Keratinocyte (primary cell): ENCODE results near the gene MOCS1. TPM values are rescaled to one million over a fixed set of nuclear protein-coding genes. Genes with fewer than 3 reads are reported as not detected.

Experiments used
- DNase-seq: peaks from one replicate; pipeline ENCODE4 v3.0.0-alpha.2; 2011; ENCODE audit warnings: low read depth, missing footprints, low spot score
- FAIRE-seq: peaks from 2 replicates; lab custom pipeline; 2011; peaks lifted over from hg19 to GRCh38; lab: Jason Lieb, UNC
- H2AFZ ChIP-seq: 2 replicates; pipeline ENCODE4 v1.6.0; 2012; ENCODE audit warnings: low read length, control low read depth, inconsistent platforms; ENCODE audit not compliant: control insufficient read depth
- H3K27ac ChIP-seq: 2 replicates; pipeline ENCODE4 v1.5.1; 2011; ENCODE audit warnings: low read length; ENCODE audit not compliant: control insufficient read depth, insufficient read depth
- H3K27me3 ChIP-seq: 3 replicates; pipeline ENCODE4 v1.6.0; 2011; ENCODE audit warnings: low read length; ENCODE audit not compliant: control insufficient read depth, insufficient read depth; ENCODE audit errors: extremely low read depth
- H3K36me3 ChIP-seq, 2 experiments: 2 replicates in 1 of 2; 3 replicates in 1 of 2; pipeline ENCODE4 v1.5.1; 2011; ENCODE audit warnings: low read length in 2 of 2, mild to moderate bottlenecking in 1 of 2; ENCODE audit not compliant: control insufficient read depth in 2 of 2, insufficient read depth in 2 of 2; ENCODE audit errors: extremely low read depth in 1 of 2
- H3K4me1 ChIP-seq: 3 replicates; pipeline ENCODE4 v1.5.1; 2011; ENCODE audit warnings: low read length; ENCODE audit not compliant: control insufficient read depth, insufficient read depth; ENCODE audit errors: extremely low read depth
- H3K4me2 ChIP-seq: 3 replicates; pipeline ENCODE4 v1.6.0; 2011; ENCODE audit warnings: low read depth, low read length; ENCODE audit not compliant: control insufficient read depth, insufficient read depth; ENCODE audit errors: extremely low read depth
- H3K4me3 ChIP-seq, 3 experiments: fragments of 200-600 bp in 1 of 3; sonication (generic) in 1 of 3; 2 replicates in 2 of 3; 3 replicates in 1 of 3; pipeline ENCODE4 v1.5.1; 2011 to 2016; ENCODE audit warnings: low read length in 3 of 3, mild to moderate bottlenecking in 3 of 3, control low read depth in 2 of 3, inconsistent platforms in 1 of 3, low read depth in 1 of 3, mixed read lengths in 1 of 3, mixed run types in 1 of 3, moderate library complexity in 1 of 3; ENCODE audit not compliant: control insufficient read depth in 2 of 3, insufficient read depth in 2 of 3; ENCODE audit errors: extremely low read depth in 1 of 3
- H3K79me2 ChIP-seq: 2 replicates; pipeline ENCODE4 v1.6.0; 2012; ENCODE audit warnings: low read length; ENCODE audit not compliant: control insufficient read depth, insufficient read depth
- H3K9ac ChIP-seq: 3 replicates; pipeline ENCODE4 v1.6.0; 2011; ENCODE audit warnings: low read length; ENCODE audit not compliant: control insufficient read depth, insufficient read depth; ENCODE audit errors: extremely low read depth
- H3K9me1 ChIP-seq: 3 replicates; pipeline ENCODE4 v1.6.0; 2011; ENCODE audit warnings: low read length; ENCODE audit not compliant: control insufficient read depth, insufficient read depth; ENCODE audit errors: extremely low read depth
- H3K9me3 ChIP-seq: 2 replicates; pipeline ENCODE4 v1.5.1; 2012; ENCODE audit warnings: low read depth, low read length; ENCODE audit not compliant: control insufficient read depth
- H4K20me1 ChIP-seq: 3 replicates; pipeline ENCODE4 v1.6.0; 2011; ENCODE audit warnings: low read length; ENCODE audit not compliant: control insufficient read depth, insufficient read depth; ENCODE audit errors: extremely low read depth
- CTCF ChIP-seq, 3 experiments: IDR thresholded peaks in 1 of 3; conservative IDR thresholded peaks in 1 of 3; optimal IDR thresholded peaks in 1 of 3; 2 replicates in 2 of 3; 3 replicates in 1 of 3; pipeline versions ENCODE3 to v1.5.1; 2011; ENCODE audit warnings: low read length in 3 of 3, mild to moderate bottlenecking in 3 of 3, moderate library complexity in 2 of 3, control low read depth in 1 of 3, inconsistent platforms in 1 of 3; ENCODE audit not compliant: insufficient read depth in 2 of 3; ENCODE audit errors: extremely low read depth in 1 of 3
- EZH2 ChIP-seq: IDR thresholded peaks from one replicate; pipeline ENCODE4 v1.6.1; 2012; ENCODE audit warnings: inconsistent platforms, mild to moderate bottlenecking, low read length, moderate library complexity
- dilution Hi-C: fragments of 300-500 bp; cut with MboI; formaldehyde crosslinking; loops from one replicate; pipeline ENCODE4 v1.7.0; 2020; ENCODE audit warnings: low sequenced_read_pairs; ENCODE audit not compliant: extremely low pct_ligation_motif_present
- polyA plus RNA-seq, 5 experiments: library from polyadenylated mRNA; depleted of rRNA in 3 of 5; stranded (reverse) in 3 of 5; stranded (forward) in 1 of 5; unstranded in 1 of 5; fragments of >200 nt; gene quantifications; 1 replicate in 1 of 5; 2 replicates in 3 of 5; 3 replicates in 1 of 5; pipeline versions ENCODE4 v1.2.1 to v1.2.3, GENCODE V29; 2011 to 2012; ENCODE audit warnings: missing spikeins in 2 of 5, low read depth in 1 of 5, low replicate concordance in 1 of 5

Gene MOCS1
- polyA plus RNA-seq, 1 donor (not counting 4 experiments of a cell fraction or from before 2014, with no cell fraction given): 2.2 TPM

GRCh38 chr6:39879535-39879934, 54.7 kb downstream of the MOCS1 start:
- no peaks in the 10 kb centered on the region for H3K36me3 ChIP-seq
- dilution Hi-C loops: no loop called here
- DNase-seq (no peak), FAIRE-seq (no peak)
- no peak overlapping the region for H2AFZ ChIP-seq
- H3K27me3 ChIP-seq: no peaks in the 10 kb centered on the region
- H3K9ac ChIP-seq: no peak overlapping the region
- no peak overlapping the region for H3K4me3 ChIP-seq
- no peaks in the 10 kb centered on the region for H4K20me1 ChIP-seq
- no peaks in the 10 kb centered on the region for H3K79me2 ChIP-seq
- H3K4me1 ChIP-seq: no peaks in the 10 kb centered on the region
- no peak overlapping the region for H3K4me2 ChIP-seq
- H3K9me3 ChIP-seq: no peaks in the 10 kb centered on the region
- H3K9me1 ChIP-seq: no peaks in the 10 kb centered on the region
- H3K27ac ChIP-seq: no peak overlapping the region
- TF ChIP-seq EZH2 (no peak), CTCF (optimal IDR thresholded peaks at IDR 0.05 in 1 of 3, IDR thresholded peaks at IDR 0.05 in 1 of 3, conservative IDR thresholded peaks at IDR 0.05 in 1 of 3; ENCODE audit: extremely low read depth in 1 of 3, insufficient read depth in 2 of 3, low read length in 3 of 3) (no peak)

GRCh38 chr6:39876826-39877225, 57.4 kb downstream of the MOCS1 start:
- Histone ChIP-seq H3K4me3 (no peak overlapping the region), H4K20me1 (no peaks in the 10 kb centered on the region), H3K9me3 (no peaks in the 10 kb centered on the region), H3K9me1 (no peaks in the 10 kb centered on the region), H3K27ac (no peak overlapping the region), H3K9ac (no peak overlapping the region), H3K27me3 (no peaks in the 10 kb centered on the region), H3K4me1 (no peaks in the 10 kb centered on the region), H3K79me2 (no peaks in the 10 kb centered on the region), H3K4me2 (no peak overlapping the region), H3K36me3 (no peaks in the 10 kb centered on the region), H2AFZ (no peak overlapping the region)
- FAIRE-seq: no peak
- dilution Hi-C loops: no loop called here
- TF ChIP-seq EZH2: no peak
- TF ChIP-seq CTCF (optimal IDR thresholded peaks at IDR 0.05 in 1 of 3, IDR thresholded peaks at IDR 0.05 in 1 of 3, conservative IDR thresholded peaks at IDR 0.05 in 1 of 3; ENCODE audit: extremely low read depth in 1 of 3, insufficient read depth in 2 of 3, low read length in 3 of 3): no peak
- DNase-seq: no peak
